ENCODE data around the gene TBC1D22B. TPM values are rescaled to one million over a fixed set of nuclear protein-coding genes. Genes with fewer than 3 reads are reported as not detected.

The TBC1D22B gene
- polyA plus RNA-seq, 1 of the 3 experiments (the other 2 are of a cell fraction): 5.3 TPM

- Histone ChIP-seq H4K20me1 (ENCODE audit: insufficient read depth) (no peaks in the 10 kb centered on the region), H3K9me3 (no peaks in the 10 kb centered on the region), H3K4me1 (ENCODE audit: control insufficient read depth in 1 of 2, insufficient read depth in 2 of 2, low read depth in 1 of 2, low read length in 1 of 2) (peaks cover 0 to 2% of the 10 kb centered on the region in 2 experiments; a peak in 1 of 4 replicates), H3K4me2 (no peak overlapping the region), H3F3A (replicated peaks; ENCODE audit: insufficient read depth) (no peaks in the 10 kb centered on the region), H3K9me2 (no peaks in the 10 kb centered on the region), H3K79me2 (ENCODE audit: insufficient read depth) (no peaks in the 10 kb centered on the region), H3K27ac (ENCODE audit: low read depth in 2 of 2, low read length in 1 of 2) (no peak overlapping the region), H2AFZ (ENCODE audit: low read depth) (no peak overlapping the region), H3K9ac (no peak overlapping the region), H3K4me3 (ENCODE audit: low read depth in 2 of 2, low read length in 1 of 2) (no peak overlapping the region), H3K27me3 (ENCODE audit: insufficient read depth) (no peaks in the 10 kb centered on the region), H3K36me3 (replicated peaks in 1 of 2; ENCODE audit: control insufficient read depth in 1 of 2, insufficient read depth in 2 of 2, low read length in 1 of 2) (no peaks in the 10 kb centered on the region)
- WGBS (ENCODE audit: low lambda C conversion rate): 80% methylated on average over 7 of the region's 7 CpGs
- no peak for DNase-seq
- TF ChIP-seq TAF1 (IDR thresholded peaks at IDR 0.05; ENCODE audit: borderline replicate concordance, low read depth, low read length) (no peak), GATA2 (CRISPR knock-in tag; IDR thresholded peaks at IDR 0.05) (no peak), USF1 (IDR thresholded peaks at IDR 0.05; ENCODE audit: borderline replicate concordance, low read depth) (no peak), NRF1 (IDR thresholded peaks at IDR 0.05; ENCODE audit: low read depth, low read length) (no peak), FOXJ3 (CRISPR knock-in tag; IDR thresholded peaks at IDR 0.05) (no peak), FOSL2 (IDR thresholded peaks at IDR 0.05; ENCODE audit: borderline replicate concordance, low read depth) (no peak), EZH2phosphoT487 (IDR thresholded peaks at IDR 0.05; ENCODE audit: borderline replicate concordance, low read depth) (no peak), PBX3 (IDR thresholded peaks at IDR 0.05) (no peak)
- POLR2A ChIA-PET: no interaction called here
- CTCF ChIA-PET: interaction anchor here (0.7 to 16.3 kb wide), 10 partner anchors 10 to 185 kb away, joined by 3 to 431 read pairs (median 12); partner anchors contain the start of gene PIM1
Observed at GRCh38 chr6:37208793-37209192, 48.8 kb upstream of the TBC1D22B start.

GRCh38 chr6:37209461-37210205, 47.9 kb upstream of the TBC1D22B start:
- DNase-seq: no peak
- ChIA-PET CTCF (interaction anchor here (0.6 to 16.3 kb wide), 38 partner anchors 10 to 595 kb away, joined by 3 to 431 read pairs (median 4); partner anchors contain the start of genes C6orf89, PIM1 and PPIL1), POLR2A (interaction anchor here (0.5 to 1.1 kb wide), 3 partner anchors 10 to 192 kb away, joined by 3 to 4 read pairs (median 4); no protein-coding TSS in a partner anchor)
- Histone ChIP-seq H3K4me2 (no peak overlapping the region), H3K9me3 (no peaks in the 10 kb centered on the region), H3K27ac (ENCODE audit: low read depth in 2 of 2, low read length in 1 of 2) (no peak overlapping the region), H3K79me2 (ENCODE audit: insufficient read depth) (no peaks in the 10 kb centered on the region), H3K27me3 (ENCODE audit: insufficient read depth) (no peaks in the 10 kb centered on the region), H3K9me2 (no peaks in the 10 kb centered on the region), H3K4me1 (ENCODE audit: control insufficient read depth in 1 of 2, insufficient read depth in 2 of 2, low read depth in 1 of 2, low read length in 1 of 2) (peaks cover 0 to 2% of the 10 kb centered on the region in 2 experiments; a peak in 1 of 4 replicates), H4K20me1 (ENCODE audit: insufficient read depth) (no peaks in the 10 kb centered on the region), H2AFZ (ENCODE audit: low read depth) (no peak overlapping the region), H3K4me3 (ENCODE audit: low read depth in 2 of 2, low read length in 1 of 2) (no peak overlapping the region), H3K36me3 (replicated peaks in 1 of 2; ENCODE audit: control insufficient read depth in 1 of 2, insufficient read depth in 2 of 2, low read length in 1 of 2) (no peaks in the 10 kb centered on the region), H3K9ac (no peak overlapping the region), H3F3A (replicated peaks; ENCODE audit: insufficient read depth) (no peaks in the 10 kb centered on the region)
- no peak for TF ChIP-seq RFX5 (IDR thresholded peaks at IDR 0.05; ENCODE audit: low read length)
- no peak for TF ChIP-seq ZBTB33 (IDR thresholded peaks at IDR 0.05; ENCODE audit: borderline replicate concordance, low read depth)
- no peak for TF ChIP-seq RCOR1 (IDR thresholded peaks at IDR 0.05; ENCODE audit: low read length)
- TF ChIP-seq NRF1 (IDR thresholded peaks at IDR 0.05; ENCODE audit: low read depth, low read length): no peak
- no peak for TF ChIP-seq TAF1 (IDR thresholded peaks at IDR 0.05; ENCODE audit: borderline replicate concordance, low read depth, low read length)
- no peak for TF ChIP-seq SIN3A (IDR thresholded peaks at IDR 0.05; ENCODE audit: borderline replicate concordance, low read depth, low read length)
- no peak for TF ChIP-seq REST (IDR thresholded peaks at IDR 0.05; ENCODE audit: low read depth, low read length)
- no peak for TF ChIP-seq EZH2phosphoT487 (IDR thresholded peaks at IDR 0.05; ENCODE audit: borderline replicate concordance, low read depth)
- TF ChIP-seq JUND (IDR thresholded peaks at IDR 0.05): no peak
- no peak for TF ChIP-seq EP300 (IDR thresholded peaks at IDR 0.05; ENCODE audit: borderline replicate concordance in 1 of 2, low read depth in 1 of 2, low read length in 1 of 2)
- no peak for TF ChIP-seq FOSL2 (IDR thresholded peaks at IDR 0.05; ENCODE audit: borderline replicate concordance, low read depth)
- TF ChIP-seq GATA2 (CRISPR knock-in tag; IDR thresholded peaks at IDR 0.05): no peak
- 77% methylated on average over 11 of the region's 12 CpGs for WGBS (ENCODE audit: low lambda C conversion rate)
